Inflammatory macrophage (primary cell): ENCODE data around the gene AGAP1.

Experiments
- DNase-seq, 2 donors: peaks; one replicate each; pipeline ENCODE4 v3.0.0-alpha.2; 2020 to 2022

AGAP1 gene

DNA sequence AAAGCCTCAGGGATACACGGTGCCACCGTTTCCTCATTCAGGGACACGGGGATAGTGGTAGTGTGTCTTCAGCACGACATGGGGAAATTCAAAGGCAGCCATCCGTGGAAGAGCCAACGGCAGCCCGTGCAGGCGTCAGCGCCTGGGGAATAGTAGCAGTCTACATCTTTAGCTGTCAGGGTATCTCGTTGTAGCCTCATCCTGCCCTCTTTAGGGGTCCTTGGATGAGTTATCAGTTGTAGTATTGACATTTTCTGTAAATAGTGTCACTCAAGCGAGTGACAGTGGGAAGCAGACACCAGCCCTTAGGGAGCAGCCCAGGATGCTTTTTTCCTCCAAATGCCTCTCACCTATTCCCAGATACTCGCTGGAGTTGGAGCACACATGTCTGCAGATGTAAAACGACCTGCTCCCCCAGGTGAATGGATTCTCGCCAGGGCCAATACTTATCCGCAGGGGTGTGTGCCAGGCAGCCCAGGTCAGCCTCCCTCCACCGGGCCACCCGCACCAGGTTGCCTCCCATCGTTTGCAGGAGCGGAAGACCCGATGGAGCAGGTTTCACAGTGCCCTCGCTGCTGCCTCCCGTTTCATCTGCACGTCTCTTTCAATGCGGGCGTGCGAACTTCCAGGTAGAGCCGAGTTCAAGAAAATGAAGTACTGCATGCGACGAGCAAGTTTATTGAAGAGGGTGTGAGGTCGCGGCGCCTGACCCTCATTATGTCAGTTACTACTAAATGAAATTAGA lies 41.0 kb downstream of the AGAP1 start:
- no peak for DNase-seq

DNA sequence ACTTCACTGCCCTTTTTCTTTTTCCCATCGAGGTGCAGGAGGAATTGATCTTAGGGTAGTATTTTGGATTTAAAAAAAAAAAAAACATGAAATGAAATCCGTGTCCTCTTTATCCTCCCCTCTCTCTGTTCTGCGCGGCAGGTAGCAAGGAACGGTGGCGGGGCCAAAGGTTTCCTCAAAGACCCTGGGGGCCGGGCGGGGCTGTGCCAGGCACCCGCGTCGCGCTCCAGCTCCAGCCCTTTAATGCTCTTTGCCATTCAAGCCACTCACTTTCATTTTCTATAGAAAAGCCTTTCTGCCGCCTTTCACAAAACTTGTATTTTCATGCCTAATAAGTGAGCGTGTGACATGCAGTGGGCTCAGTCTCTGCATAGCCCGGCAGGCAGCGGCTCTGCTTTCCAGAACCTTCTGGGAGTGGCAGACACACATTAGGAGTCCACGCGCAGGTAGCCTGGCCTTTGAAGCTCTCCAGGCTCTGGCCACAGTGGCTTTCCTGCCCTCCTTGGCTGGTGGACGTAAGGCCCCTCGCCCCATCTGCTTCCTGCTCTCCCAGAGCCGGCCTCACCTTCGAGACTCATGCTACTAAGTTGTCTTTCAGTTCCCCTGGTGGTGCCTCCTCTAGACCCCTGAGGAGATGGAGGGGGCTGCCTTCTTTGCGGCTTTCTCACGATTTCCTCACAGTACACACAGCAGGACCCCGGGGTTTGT lies 41.7 kb downstream of the AGAP1 start:
- DNase-seq = no peak

DNA sequence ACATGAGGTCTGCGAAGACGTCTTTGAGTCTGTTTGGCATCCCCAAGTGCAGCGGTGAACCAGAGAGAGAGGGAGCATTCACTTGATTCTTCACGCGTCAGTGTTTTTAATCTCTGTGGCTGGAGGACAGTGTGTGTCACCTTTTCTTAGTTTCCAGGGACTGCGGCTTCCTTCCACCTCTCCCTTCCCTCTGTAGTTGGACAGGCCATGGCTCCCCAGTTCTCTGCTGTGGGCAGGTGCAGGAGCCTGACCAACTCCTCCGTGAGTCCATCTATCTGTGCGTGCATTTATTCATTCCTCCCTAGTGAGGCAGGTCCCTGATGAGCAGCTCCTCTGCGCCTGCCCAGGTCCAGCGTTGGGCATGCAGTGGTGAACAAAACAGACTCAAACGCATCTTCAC lies 42.9 kb downstream of the AGAP1 start:
- DNase-seq = no peak

DNA sequence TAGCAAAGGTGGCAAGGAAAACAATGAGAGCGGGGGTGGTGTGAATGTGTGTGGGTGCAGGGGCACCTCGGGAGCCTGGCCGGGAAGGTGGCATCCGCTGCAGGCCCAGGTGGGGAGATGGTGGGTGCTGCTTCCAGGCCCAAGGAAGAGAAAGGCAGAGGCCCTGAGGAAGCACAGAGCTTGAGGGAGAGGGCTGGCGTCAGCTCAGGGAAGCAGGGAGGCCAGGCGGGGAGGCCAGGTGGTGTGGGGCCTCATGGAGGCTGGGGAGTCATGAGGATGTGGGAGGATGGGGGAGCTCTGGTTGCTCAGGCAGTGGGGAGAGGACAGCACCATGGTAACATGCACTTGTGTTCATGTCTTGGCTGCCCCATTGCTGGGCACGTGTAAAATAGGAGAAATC lies 43.3 kb downstream of the AGAP1 start:
- DNase-seq = no peak

DNA sequence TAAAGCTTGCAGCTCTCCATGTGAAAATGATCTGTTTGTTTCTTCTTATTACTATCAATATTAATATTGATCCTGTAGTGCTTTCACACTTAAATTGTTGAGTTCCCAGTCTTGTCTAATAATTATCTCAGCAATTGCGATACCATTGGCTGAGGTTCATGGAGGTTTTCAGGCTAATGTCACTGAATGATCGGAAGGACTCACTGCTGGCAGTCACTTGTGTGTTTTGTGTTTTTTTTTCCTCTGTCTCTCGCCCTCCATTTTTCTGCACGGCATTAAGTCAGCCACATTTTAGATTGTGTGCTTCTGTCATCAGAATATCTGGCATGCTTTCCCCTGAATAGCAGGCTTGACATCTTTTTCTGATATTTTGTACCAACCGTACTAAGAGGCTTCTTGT lies 43.7 kb downstream of the AGAP1 start:
- no peak for DNase-seq

DNA sequence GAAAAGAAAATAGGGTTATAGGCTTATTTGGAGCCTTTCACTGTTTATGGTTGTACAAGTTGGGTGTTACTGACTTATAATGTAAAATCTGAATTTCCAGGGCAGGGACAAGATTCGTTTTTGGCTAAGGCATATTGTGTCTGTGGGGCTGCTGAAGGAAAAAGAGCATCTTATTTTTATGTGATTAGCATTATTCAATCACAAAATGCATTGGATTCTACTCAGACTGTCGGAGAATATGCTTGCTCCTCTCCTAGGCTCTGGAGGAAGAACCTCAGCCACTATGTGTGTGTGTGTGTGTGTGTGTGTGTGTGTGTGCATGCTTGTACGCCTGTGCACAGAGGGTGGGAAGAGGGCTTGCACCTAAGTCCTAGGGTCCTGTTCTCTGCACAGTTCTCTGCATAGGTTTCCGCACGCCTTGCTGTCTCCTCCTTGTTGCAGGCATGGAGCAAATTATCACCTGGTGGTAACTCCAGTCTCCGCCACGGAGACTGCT lies 44.3 kb downstream of the AGAP1 start:
- no peak for DNase-seq

DNA sequence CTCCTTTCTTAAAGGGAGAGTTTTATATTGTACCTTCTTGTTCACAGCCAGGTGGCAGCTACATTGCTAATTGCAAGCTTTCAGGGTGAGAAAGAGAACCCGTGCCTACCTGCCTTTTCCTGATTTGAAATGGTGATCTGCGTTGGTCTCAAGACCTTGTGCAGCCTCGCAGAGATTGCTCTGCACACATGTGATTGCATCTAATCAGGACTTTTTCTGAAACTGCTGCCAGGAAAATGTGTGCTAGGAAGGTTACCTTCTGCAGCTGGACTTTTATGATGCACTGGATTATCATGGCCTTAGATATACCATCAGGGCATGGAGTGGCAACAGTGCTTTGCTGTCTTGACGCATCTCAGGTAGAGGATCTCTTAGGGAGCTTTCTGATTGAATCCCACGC lies 45.1 kb downstream of the AGAP1 start:
- no peak for DNase-seq

DNA sequence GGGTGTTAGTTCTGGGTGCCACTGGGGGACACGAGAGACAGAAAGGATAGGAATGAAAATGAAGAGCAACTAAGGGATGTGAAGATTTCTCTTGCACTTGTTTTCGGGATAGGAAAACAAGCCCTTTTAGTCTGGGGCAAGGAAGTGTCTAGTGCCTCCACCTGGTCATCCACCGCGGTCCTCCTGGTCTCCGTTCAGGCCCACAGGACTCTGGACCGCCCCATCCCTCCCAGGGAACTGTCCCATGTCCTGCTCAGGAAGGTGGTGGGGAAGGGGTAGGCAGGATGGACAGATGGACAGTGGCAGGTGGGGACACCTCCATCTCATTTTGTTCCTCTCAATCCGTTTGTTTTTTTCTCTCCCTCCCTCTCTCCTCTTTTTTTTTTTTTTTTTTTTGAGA lies 45.9 kb downstream of the AGAP1 start:
- DNase-seq = no peak

DNA sequence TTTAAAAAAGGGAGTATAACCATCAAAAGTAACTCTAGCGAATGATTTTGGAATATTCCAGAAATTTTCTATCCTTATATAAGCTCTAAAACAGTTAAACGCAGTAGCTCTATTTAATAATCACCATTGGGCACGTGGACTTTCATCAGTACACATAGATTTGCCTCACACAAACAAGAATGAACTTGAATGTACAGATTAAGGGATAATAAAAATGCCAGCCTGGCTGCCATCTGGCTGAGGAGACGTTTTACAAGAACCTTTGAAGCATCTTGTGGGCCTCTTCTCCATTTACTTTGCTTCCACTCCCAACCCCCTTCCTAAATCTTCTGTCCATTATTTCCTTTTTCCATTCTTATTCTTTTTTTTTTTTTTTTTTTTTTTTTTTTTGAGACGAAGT lies 47.2 kb downstream of the AGAP1 start:
- DNase-seq = no peak

DNA sequence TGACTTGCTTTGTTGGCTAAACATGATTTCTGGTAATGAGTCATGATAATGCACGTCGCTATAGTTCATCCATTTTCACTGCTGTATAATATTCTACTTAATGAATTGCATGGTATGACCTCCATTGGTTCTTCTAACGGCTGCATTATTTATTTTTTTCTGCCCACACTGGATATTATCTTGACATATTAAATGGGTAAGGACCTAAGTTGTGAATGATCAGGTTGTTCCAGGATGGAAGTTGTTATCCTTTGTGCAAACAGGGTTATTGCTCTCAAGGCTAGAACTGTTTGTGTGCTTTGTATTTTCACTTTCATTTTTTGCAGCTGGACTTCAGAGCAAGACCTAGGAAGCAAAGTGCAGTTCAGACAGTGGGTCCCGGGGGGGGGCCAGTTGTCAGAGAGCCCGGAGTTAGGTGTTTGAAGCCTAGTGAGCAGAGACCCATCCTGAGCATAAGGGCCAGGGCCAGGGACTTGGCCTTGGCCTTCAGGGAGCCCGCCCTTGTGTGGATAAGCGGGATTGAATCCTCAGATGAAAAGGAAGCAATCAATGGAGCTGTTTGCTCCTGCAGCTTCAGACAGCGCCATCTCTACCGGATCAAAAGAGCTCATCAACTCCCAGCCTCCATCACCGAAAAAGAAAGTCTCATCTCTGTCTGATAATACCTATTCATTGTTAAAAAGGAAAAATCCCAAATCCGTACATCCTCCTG lies 48.2 kb downstream of the AGAP1 start:
- DNase-seq = no peak

DNA sequence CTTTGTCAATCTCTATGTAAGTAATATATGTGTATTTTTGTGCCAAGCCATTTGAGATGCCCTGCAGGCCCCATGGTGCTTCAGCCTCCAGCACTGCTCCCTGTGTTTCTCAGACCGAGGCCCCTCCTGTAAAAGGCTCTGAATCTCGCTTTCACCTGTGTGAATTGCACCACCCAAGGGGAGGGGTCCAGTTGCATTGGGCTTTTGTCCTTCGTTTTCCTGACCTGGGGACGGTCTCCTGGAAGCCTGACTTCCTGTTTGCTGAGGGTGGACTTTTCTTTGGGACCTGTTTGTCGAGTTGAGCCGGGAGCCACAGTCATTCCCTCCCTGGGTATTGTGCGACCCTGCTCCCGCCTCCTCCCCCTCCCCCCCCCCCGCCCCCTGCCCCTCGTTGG lies 48.9 kb downstream of the AGAP1 start:
- DNase-seq = no peak

DNA sequence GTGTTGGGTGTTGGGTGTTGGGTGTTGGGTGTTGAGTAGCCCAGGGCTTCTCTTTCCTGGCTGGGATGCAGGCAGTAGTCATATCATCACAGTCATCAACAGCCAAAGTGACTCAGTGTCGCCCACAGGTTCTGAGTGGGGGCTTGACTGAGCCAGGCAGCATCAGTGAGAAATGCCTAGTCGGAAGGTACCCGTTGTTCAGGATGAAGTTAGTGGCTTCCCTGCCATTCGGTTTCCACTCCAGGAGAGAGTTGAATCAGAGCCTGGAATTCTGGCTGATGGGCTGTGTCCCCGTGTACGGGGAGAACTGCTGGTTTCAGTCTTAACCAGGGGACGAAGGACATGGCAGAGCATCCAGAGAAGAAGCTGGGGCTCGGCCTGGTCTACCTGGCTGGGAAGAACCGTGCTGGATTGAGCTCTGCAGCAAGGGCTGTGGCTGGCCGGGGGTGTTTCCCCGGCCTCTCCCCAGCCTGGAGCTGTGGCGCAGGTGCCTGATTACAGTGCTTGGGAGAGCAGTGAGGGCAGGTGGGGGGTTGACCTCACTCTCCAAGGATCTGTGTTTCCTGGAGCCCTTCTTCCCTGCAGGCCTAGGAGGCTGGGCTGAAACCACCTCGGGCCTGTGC lies 49.4 kb downstream of the AGAP1 start:
- no peak for DNase-seq

DNA sequence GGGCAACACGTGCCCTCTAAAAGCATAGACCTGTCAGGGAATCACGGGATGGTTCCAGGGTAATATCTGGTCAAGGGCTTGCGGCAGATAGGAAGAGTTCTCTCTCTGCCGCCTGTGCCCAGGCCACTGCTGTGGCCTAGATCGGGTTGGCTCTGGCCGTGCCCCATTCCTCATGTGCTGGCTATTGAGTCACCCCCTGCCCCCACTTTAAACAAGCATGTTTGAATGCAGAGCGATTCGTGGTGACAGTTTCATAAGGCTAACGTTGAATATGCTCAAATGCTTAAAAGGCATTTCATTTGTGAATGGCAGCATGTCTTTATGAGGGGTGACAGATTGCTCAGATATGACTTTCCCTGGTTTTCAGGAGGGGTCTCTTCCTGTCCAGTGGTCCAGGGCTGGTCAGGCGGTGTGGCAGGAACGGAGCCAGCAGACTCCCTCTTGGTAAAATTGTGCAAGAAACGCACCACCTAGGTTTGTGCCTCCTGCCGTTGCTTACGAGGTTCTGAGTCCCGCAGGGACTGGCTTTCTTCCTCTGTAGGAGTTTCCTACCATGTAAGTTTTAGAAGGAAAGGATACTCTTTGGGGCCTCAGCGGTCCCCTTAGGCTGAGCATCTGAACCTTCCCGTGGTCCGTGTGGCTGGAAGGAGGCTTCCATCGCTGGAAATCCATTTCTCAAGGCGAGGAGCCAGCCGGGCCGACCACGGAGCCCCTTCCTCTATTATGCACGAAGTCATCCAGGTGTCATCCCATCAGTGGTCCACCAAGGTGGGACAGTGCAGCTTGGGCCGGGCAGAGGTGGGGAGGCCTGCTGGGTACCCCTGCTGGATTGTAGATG lies 50.2 kb downstream of the AGAP1 start:
- DNase-seq = no peak

DNA sequence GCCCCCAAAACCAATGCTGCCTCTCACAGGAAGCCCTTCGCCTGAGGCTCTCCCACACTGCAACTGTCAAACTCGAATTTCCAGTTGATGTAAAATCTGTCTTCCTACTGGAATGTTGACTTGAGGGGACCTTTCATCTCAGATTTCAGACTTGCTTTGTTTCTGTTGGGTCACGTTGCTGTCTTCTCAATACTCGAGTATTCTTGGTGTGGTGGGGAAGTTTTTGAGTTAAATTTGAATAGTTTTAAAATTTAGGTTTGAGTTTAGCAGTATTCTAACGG lies 50.8 kb downstream of the AGAP1 start:
- DNase-seq = no peak

DNA sequence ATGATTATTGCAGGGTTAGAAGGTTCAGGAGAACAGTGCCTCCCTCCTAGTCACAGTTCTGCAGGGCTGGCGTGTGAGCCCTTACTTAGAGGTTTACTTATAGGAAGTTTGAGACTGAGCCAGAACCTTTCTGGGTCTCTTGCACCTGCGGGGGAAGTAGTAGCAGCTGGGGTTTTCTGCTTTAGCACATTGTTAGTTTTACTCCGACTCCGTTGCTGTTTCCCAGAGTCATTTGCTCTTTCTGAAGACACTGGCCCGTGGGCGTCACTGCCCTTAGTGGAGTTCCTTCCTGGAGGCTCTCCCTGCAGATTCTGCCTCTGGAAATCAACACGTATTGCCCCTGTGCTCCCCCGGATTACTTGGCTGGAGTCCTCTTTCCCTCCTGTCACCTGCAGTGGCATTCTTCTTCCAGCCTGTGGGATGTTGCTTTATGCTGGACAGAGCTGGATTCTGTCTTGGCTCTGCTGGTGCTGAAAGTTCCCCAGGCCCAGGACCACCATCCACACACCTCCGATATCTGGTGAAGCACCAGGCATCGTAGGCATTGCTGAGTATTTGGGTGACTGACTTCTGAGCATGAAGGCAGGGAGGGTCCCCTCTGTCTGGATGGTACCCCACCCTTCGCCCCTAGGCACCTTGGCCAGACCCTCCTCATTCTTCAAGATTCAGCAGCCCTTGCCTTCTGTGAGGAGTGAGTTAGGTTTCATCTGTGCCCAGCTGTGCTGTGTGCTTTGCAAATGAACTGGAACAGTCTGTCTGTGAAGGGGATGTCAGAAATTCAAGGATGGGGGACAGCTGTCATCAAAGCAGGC lies 51.7 kb downstream of the AGAP1 start:
- DNase-seq = no peak

DNA sequence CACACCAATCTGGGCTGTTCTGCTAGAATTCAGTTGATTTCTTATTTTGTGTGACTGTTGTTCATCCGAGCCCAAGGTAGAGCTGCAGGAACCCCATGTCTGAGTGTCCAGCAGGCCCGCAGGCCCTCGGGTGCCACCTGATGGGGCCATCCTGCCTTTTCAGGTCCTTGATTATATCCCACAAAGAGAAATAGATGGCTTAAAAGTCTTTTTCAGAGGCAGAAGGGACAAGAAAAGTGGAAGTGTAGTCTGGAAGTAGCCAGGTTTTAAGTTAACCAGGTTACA lies 52.2 kb downstream of the AGAP1 start:
- DNase-seq = no peak

DNA sequence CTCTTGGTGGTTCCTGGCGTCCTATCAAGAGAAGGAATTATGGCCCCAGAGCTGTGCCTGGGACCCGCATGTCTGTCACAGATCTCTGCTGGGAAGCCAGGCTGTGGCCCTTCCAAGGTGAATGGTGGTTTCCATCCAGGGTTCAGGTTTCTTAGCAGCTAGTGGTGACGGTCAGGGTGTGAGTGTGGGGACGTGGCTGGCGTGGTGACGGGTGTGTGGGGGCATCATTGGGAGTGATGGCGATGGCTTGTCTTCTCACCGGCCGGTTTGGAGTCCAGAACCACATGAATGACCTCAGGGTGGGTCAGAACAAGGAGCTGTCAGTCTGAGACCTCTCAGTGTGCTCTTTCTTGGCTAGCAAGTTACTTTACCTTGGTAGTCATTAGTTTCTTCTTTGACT lies 52.6 kb downstream of the AGAP1 start:
- DNase-seq = no peak

DNA sequence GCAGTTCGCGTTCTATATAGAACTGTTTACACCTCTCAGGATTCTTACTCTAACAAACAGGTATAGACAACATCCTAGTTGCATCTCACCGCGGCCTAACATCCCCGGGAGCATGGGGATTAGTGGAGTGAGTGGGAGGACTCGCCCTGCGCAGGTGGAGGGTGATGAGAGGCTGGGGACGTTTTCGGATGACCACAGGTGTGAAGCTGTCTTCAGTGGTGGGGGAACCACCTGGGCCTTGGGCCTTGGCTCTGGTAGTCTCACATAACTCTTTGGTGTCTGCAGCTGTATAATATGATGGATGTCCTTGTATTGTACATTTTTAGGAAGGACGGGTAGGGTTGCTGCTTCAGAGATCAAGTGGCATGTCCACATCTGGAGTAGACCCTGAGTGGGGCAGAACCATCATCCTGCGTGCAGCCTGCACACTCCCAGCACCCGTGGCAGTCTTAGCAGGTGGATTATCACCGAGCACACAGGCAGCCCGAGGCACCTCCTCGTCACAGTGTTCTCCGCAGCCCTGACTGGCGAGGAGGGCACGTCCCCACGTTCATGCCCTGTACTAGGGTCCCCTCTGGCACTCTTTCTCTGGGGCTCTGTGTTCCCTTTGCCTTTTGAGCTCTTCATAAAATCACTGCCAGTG lies 56.0 kb downstream of the AGAP1 start:
- DNase-seq = no peak

DNA sequence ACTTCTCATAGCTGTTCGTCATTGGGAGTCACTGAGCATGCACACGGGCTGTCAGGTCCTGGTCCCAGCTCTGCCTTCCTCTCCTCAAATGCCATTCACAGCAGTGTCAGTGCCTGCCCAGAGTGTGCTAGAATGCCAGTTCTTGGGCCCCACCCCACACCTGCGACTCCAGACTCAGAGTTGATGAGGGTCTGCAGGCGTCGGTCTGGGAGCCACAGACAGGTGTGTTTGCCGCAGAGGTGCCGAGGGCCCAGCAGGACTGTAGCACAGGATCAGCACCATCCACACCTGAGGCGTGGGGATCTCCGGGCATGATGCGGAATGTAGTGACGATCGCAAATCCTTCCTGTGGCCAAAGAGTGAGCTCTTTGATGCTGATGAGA lies 56.5 kb downstream of the AGAP1 start:
- no peak for DNase-seq

DNA sequence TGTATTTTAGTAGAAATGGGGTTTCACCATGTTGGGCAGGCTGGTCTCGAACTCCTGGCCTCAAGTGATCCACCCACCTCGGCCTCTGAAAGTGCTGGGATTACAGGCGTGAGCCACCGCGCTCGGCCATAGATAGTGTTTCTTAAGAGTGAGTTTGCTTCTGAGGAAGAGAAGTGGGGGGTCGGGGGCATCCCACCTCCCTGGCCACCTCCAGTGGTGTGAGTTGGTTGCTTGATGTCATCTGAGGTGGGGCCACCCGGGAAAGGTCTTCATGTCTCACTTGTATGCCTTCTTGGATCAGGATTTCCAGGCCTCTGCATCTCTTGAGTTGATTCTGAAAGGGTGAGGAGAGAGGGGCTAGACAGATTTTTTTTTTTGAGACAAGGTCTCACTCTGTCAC lies 57.1 kb downstream of the AGAP1 start:
- no peak for DNase-seq

DNA sequence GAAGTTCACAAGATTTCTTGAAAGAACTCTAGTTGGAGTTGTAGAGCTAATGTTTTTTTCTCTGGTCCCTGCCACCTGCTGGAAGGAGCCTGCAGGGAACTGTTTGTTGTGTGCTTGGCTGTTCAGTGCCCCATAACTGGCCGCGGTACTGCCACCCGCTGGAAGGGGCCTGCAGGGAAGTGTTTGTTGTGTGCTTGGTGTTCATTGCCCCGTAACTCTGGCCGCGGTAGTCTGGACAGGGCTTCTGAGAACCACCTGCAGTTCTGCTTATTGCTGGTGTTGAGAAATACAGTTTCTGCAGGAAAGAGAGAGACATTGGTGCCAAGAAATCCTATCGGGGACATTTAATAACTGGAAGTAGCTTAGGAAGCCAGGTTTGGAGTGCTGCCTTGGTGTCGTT lies 58.1 kb downstream of the AGAP1 start:
- no peak for DNase-seq

DNA sequence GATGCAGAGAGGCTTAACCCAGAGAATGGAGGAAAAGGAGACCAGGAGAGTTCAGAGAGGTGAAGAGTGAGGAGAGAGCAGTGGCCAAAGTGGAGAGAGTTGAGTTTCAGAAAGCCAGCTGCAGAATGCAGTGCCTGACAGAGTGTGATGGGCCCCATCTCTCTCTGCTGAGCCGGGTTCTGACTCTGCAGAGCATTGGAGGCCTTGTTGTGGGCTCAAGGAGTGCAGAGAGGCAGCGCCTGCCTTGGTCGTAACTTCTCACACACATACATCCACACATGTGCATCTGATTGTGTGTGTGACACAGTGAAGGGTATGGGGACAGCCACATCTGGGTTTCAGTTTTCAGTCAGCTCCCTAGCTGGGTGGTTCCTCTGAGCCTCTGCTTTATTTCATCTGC lies 58.8 kb downstream of the AGAP1 start:
- DNase-seq = no peak
